GM12878 (cell line): ENCODE measurements around the gene PDIA5.

ENCODE experiments used
- CTCF ChIP-seq, 3 experiments: IDR thresholded peaks in 2 of 3; conservative IDR thresholded peaks in 1 of 3; 2 replicates each; pipeline ENCODE4 v1.5.1; 2011; ENCODE audit warnings: low read depth in 3 of 3, low read length in 3 of 3, mild to moderate bottlenecking in 3 of 3, control low read depth in 2 of 3, moderate library complexity in 2 of 3, inconsistent platforms in 1 of 3, mixed read lengths in 1 of 3; ENCODE audit not compliant: control insufficient read depth in 2 of 3, insufficient read depth in 1 of 3; ENCODE audit errors: extremely low read depth in 1 of 3
- RAD21 ChIP-seq: IDR thresholded peaks from 2 replicates; pipeline ENCODE4 v1.6.1; 2011; ENCODE audit warnings: mild to moderate bottlenecking, low read depth, low read length, moderate library complexity; ENCODE audit not compliant: insufficient read depth
- TCF7 ChIP-seq: IDR thresholded peaks from 2 replicates; pipeline ENCODE4 v1.6.1; 2014; ENCODE audit warnings: antibody characterized with exemption, borderline replicate concordance

- TF ChIP-seq RAD21 (no peak), TCF7 (no peak), CTCF (IDR thresholded peaks at IDR 0.05 in 2 of 3, conservative IDR thresholded peaks at IDR 0.05 in 1 of 3; ENCODE audit: control insufficient read depth in 2 of 3, extremely low read depth in 1 of 3, insufficient read depth in 1 of 3, low read depth in 3 of 3, low read length in 3 of 3) (no peak)
These were observed 67.8 kb downstream of the PDIA5 start for GRCh38 chr3:123134671-123135070.
